HEK293T (cell line): Measurements from ENCODE around the gene SERTAD1.

Experiments
- CTCF ChIA-PET: fragments of 350-600 bp; formaldehyde crosslinking; extraction: SDS; loops from one replicate; lab custom pipeline; 2021; ENCODE audit warnings: antibody characterized with exemption, inconsistent platforms; lab: Yijun Ruan, JAX
- POLR2A ChIA-PET: fragments of 350-600 bp; formaldehyde crosslinking; extraction: SDS; loops from one replicate; lab custom pipeline; 2020; ENCODE audit warnings: antibody characterized with exemption, inconsistent platforms; lab: Yijun Ruan, JAX
- DNase-seq: peaks from one replicate; pipeline ENCODE4 v3.0.0; 2012; ENCODE audit warnings: mixed read lengths; ENCODE audit errors: extremely low spot score
- ARNT ChIP-seq: fragments of 450-650 bp; IDR thresholded peaks from 2 replicates; pipeline ENCODE4 v1.6.1; 2017; ENCODE audit warnings: mild to moderate bottlenecking
- BHLHE40 ChIP-seq: fragments of 450-650 bp; IDR thresholded peaks from 2 replicates; pipeline ENCODE4 v1.6.1; 2016; ENCODE audit warnings: mild to moderate bottlenecking, moderate library complexity, borderline replicate concordance
- CTBP1 ChIP-seq: fragments of 450-650 bp; IDR thresholded peaks from 2 replicates; pipeline ENCODE4 v1.6.1; 2016; ENCODE audit warnings: borderline replicate concordance
- ELF4 ChIP-seq: fragments of 450-650 bp; IDR thresholded peaks from 2 replicates; pipeline ENCODE4 v1.6.1; 2017; ENCODE audit warnings: antibody characterized with exemption
- FOXA1 ChIP-seq: fragments of 450-650 bp; IDR thresholded peaks from 2 replicates; pipeline ENCODE4 v1.6.1; 2016; ENCODE audit warnings: mild to moderate bottlenecking
- FOXK2 ChIP-seq: fragments of 450-650 bp; IDR thresholded peaks from 2 replicates; pipeline ENCODE4 v1.6.1; 2016; ENCODE audit warnings: mild to moderate bottlenecking
- FOXM1 ChIP-seq: fragments of 450-650 bp; IDR thresholded peaks from 2 replicates; pipeline ENCODE4 v1.6.1; 2017; ENCODE audit warnings: mild to moderate bottlenecking, borderline replicate concordance
- HDGF ChIP-seq: fragments of 450-650 bp; IDR thresholded peaks from 2 replicates; pipeline ENCODE4 v1.6.1; 2017; ENCODE audit warnings: antibody characterized with exemption, borderline replicate concordance
- L3MBTL2 ChIP-seq: fragments of 450-650 bp; conservative IDR thresholded peaks from 2 replicates; pipeline ENCODE4 v1.6.1; 2016; ENCODE audit warnings: mild to moderate bottlenecking
- LEF1 ChIP-seq: fragments of 450-650 bp; IDR thresholded peaks from 2 replicates; pipeline ENCODE4 v1.6.1; 2017; ENCODE audit warnings: mild to moderate bottlenecking, borderline replicate concordance
- NFRKB ChIP-seq: fragments of 450-650 bp; IDR thresholded peaks from 2 replicates; pipeline ENCODE4 v1.6.1; 2016; ENCODE audit warnings: mild to moderate bottlenecking, moderate library complexity
- PKNOX1 ChIP-seq: fragments of 450-650 bp; IDR thresholded peaks from 2 replicates; pipeline ENCODE4 v1.6.1; 2016
- SP1 ChIP-seq: fragments of 450-650 bp; IDR thresholded peaks from 2 replicates; pipeline ENCODE4 v1.6.1; 2017
- SUZ12 ChIP-seq: fragments of 450-650 bp; IDR thresholded peaks from 2 replicates; pipeline ENCODE4 v1.6.1; 2016; ENCODE audit warnings: mild to moderate bottlenecking
- TARDBP ChIP-seq: fragments of 450-650 bp; IDR thresholded peaks from 2 replicates; pipeline ENCODE4 v1.6.1; 2016
- ZNF384 ChIP-seq: fragments of 450-650 bp; IDR thresholded peaks from 2 replicates; pipeline ENCODE4 v1.6.1; 2016

The SERTAD1 gene

GRCh38 chr19:40395956-40396355 is 29.8 kb downstream of the SERTAD1 start:
- no peak for DNase-seq
- POLR2A ChIA-PET = interaction anchor here (1.2 to 1.9 kb wide), 2 partner anchors 25 to 48 kb away, joined by 5 read pairs; partner anchors contain the start of genes C19orf47 and PLD3
- TF ChIP-seq ZNF384 = no peak
- no peak for TF ChIP-seq HDGF
- no peak for TF ChIP-seq ELF4
- CTCF ChIA-PET = interaction anchor here (0.6 to 0.8 kb wide), 2 partner anchors 21 to 25 kb away, joined by 3 read pairs; no protein-coding TSS in a partner anchor

- no peak for TF ChIP-seq PKNOX1
- TF ChIP-seq TARDBP = no peak
- TF ChIP-seq ELF4 = no peak
- no peak for TF ChIP-seq ARNT
- TF ChIP-seq ZNF384 = no peak
- no peak for TF ChIP-seq FOXM1
- TF ChIP-seq FOXA1 = no peak
- CTCF ChIA-PET = interaction anchor here (0.6 kb wide), 1 partner anchor 89 kb away, joined by 4 read pairs; no protein-coding TSS in a partner anchor
- POLR2A ChIA-PET = no interaction called here
- DNase-seq = no peak
Observed at GRCh38 chr19:40394816-40395210, 31.0 kb downstream of the SERTAD1 start.

- CTCF ChIA-PET = no interaction called here
- DNase-seq = no peak
- POLR2A ChIA-PET = no interaction called here
- TF ChIP-seq L3MBTL2 = no peak
- no peak for TF ChIP-seq FOXA1
- TF ChIP-seq ELF4 = no peak
- no peak for TF ChIP-seq PKNOX1
- no peak for TF ChIP-seq CTBP1
- TF ChIP-seq LEF1 = no peak
- TF ChIP-seq ZNF384 = no peak
- TF ChIP-seq SP1 = no peak
- TF ChIP-seq ARNT = no peak
- no peak for TF ChIP-seq HDGF
- TF ChIP-seq TARDBP = no peak
- no peak for TF ChIP-seq FOXM1
- TF ChIP-seq SUZ12 = no peak
- no peak for TF ChIP-seq NFRKB
- TF ChIP-seq FOXK2 = no peak
- TF ChIP-seq BHLHE40 = no peak
Observed at GRCh38 chr19:40393894-40394815, 31.6 kb downstream of the SERTAD1 start.

- ChIA-PET CTCF (no interaction called here), POLR2A (no interaction called here)
- DNase-seq = no peak
- no peak for TF ChIP-seq FOXM1
- no peak for TF ChIP-seq HDGF
- TF ChIP-seq ZNF384 = no peak
- no peak for TF ChIP-seq FOXK2
- TF ChIP-seq SUZ12 = no peak
- no peak for TF ChIP-seq TARDBP
- no peak for TF ChIP-seq PKNOX1
- TF ChIP-seq LEF1 = no peak
- TF ChIP-seq CTBP1 = no peak
- no peak for TF ChIP-seq ELF4
Observed at GRCh38 chr19:40392894-40393517, 32.8 kb downstream of the SERTAD1 start.

- no peak for TF ChIP-seq TARDBP
- no peak for TF ChIP-seq NFRKB
- TF ChIP-seq CTBP1 = no peak
- TF ChIP-seq ELF4 = no peak
- no peak for TF ChIP-seq FOXK2
- no peak for TF ChIP-seq SP1
- no peak for DNase-seq
- ChIA-PET CTCF (no interaction called here), POLR2A (no interaction called here)
Observed at GRCh38 chr19:40392123-40392522, 33.7 kb downstream of the SERTAD1 start.

- CTCF ChIA-PET = no interaction called here
- TF ChIP-seq NFRKB = no peak
- no peak for TF ChIP-seq PKNOX1
- TF ChIP-seq LEF1 = no peak
- TF ChIP-seq FOXK2 = no peak
- TF ChIP-seq L3MBTL2 = no peak
- no peak for TF ChIP-seq CTBP1
- TF ChIP-seq BHLHE40 = no peak
- TF ChIP-seq ARNT = no peak
- TF ChIP-seq FOXM1 = no peak
- no peak for DNase-seq
- POLR2A ChIA-PET = no interaction called here
Observed at GRCh38 chr19:40390084-40390742, 35.6 kb downstream of the SERTAD1 start, which contains the start of gene HIPK4. Gene HIPK4 (minus strand): TSS chr19:40390181. CDS start chr19:40389902, 279 bp downstream.
